BLaER1 treated with 17β-estradiol and CSF1 and Interleukin-3, amounts not matched to agents 10 nM and 100 nM (cell line): Measurements from ENCODE around the gene FIGNL2.

ENCODE experiments used
- H3K27ac ChIP-seq, 11 experiments: shearing (Covaris generic); formaldehyde crosslinking; 2 replicates each; pipeline ENCODE4 v1.8.1; 2022
- H3K27me3 ChIP-seq, 11 experiments: shearing (Covaris generic); formaldehyde crosslinking; 2 replicates each; pipeline ENCODE4 v1.8.1; 2022
- H3K36me3 ChIP-seq, 11 experiments: shearing (Covaris generic); formaldehyde crosslinking; 2 replicates each; pipeline ENCODE4 v1.8.1; 2022
- H3K4me1 ChIP-seq, 10 experiments: shearing (Covaris generic); formaldehyde crosslinking; 2 replicates each; pipeline ENCODE4 v1.8.1; 2022
- H3K4me2 ChIP-seq, 11 experiments: shearing (Covaris generic); formaldehyde crosslinking; 2 replicates each; pipeline ENCODE4 v1.8.1; 2022
- H3K4me3 ChIP-seq, 10 experiments: shearing (Covaris generic); formaldehyde crosslinking; 2 replicates each; pipeline ENCODE4 v1.8.1; 2022
- H3K9ac ChIP-seq, 11 experiments: shearing (Covaris generic); formaldehyde crosslinking; 2 replicates each; pipeline ENCODE4 v1.8.1; 2022
- H3K9me3 ChIP-seq, 11 experiments: shearing (Covaris generic); formaldehyde crosslinking; replicated peaks in 1 of 11; 2 replicates each; pipeline ENCODE4 v1.8.1; 2022
- H4K20me1 ChIP-seq, 11 experiments: shearing (Covaris generic); formaldehyde crosslinking; 2 replicates each; pipeline ENCODE4 v1.8.1; 2022
- Cebpa-rat ChIP-seq, 11 experiments: shearing (Covaris generic); IDR thresholded peaks; 2 replicates each; pipeline ENCODE4 v1.8.1; 2022

The FIGNL2 gene

DNA sequence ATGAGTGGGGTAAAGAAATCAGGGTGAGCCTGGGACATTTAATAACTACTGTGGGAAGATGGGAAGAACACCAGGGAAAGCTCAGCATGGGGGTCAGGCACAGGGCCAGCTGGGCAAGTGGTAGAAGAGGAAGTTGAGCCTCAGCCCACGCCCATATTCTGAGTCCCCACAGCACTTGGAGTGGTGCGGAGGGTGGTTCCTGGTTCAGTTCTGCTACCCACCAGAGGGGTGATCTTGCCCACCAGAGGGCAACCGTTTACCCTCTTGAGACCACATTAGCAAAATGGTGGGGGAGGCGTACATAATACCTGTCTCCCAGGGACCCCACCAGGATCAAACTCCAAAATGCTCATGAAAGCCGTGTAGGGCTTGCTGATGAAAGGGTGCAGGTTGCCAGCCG, 22.6 kb upstream of the FIGNL2 start:
- no peak for TF ChIP-seq Cebpa-rat (IDR thresholded peaks at IDR 0.05)
- no peaks in the 10 kb centered on the region for H3K9me3 ChIP-seq
- H3K9ac ChIP-seq: no peak overlapping the region
- H3K36me3 ChIP-seq: no peaks in the 10 kb centered on the region
- H3K27me3 ChIP-seq: peaks cover 14 to 34% (median 25%) of the 10 kb centered on the region in 11 experiments; a peak in 21 of 22 replicates
- H3K4me3 ChIP-seq: no peak overlapping the region
- peaks cover 36 to 66% (median 55%) of the 10 kb centered on the region in 10 experiments for H3K4me1 ChIP-seq
- peak overlapping the region in 3 of 11 experiments; percentile 7 to 14 (median 10); a peak in 3 of 22 replicates for H3K27ac ChIP-seq
- H3K4me2 ChIP-seq: peak overlapping the region; percentile 88 to 99 (median 96)
- H4K20me1 ChIP-seq: no peaks in the 10 kb centered on the region

DNA sequence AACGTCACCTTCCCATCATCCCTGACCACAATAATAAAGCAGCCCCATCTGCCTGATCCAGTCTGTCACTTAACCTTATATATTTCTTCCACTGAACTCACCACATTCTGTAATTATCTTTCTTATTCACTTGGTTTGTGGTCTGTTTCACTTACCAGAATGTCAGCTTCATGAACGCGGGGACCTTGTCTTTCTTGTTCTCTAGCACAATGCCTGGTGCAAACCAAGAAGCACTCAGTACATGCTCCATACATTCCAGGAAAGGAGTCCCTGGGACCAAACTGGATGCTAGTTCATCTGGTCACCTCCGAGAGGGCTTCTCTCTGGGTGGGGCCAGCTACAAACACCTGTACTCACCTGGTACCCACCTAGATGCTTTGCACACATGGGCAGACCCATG, 22.0 kb upstream of the FIGNL2 start:
- peaks cover 39 to 72% (median 61%) of the 10 kb centered on the region in 10 experiments for H3K4me1 ChIP-seq
- H3K27me3 ChIP-seq: peaks cover 16 to 38% (median 27%) of the 10 kb centered on the region in 11 experiments; a peak in 21 of 22 replicates
- no peaks in the 10 kb centered on the region for H3K36me3 ChIP-seq
- TF ChIP-seq Cebpa-rat (IDR thresholded peaks at IDR 0.05): no peak
- H3K4me2 ChIP-seq: peak overlapping the region; percentile 88 to 99 (median 96)
- H3K4me3 ChIP-seq: no peak overlapping the region
- no peaks in the 10 kb centered on the region for H3K9me3 ChIP-seq
- H3K27ac ChIP-seq: peak overlapping the region in 6 of 11 experiments; percentile 52 to 71 (median 66); a peak in 8 of 22 replicates
- H4K20me1 ChIP-seq: no peaks in the 10 kb centered on the region
- peak overlapping the region in 3 of 11 experiments; percentile 68 to 72 (median 71); a peak in 5 of 22 replicates for H3K9ac ChIP-seq

DNA sequence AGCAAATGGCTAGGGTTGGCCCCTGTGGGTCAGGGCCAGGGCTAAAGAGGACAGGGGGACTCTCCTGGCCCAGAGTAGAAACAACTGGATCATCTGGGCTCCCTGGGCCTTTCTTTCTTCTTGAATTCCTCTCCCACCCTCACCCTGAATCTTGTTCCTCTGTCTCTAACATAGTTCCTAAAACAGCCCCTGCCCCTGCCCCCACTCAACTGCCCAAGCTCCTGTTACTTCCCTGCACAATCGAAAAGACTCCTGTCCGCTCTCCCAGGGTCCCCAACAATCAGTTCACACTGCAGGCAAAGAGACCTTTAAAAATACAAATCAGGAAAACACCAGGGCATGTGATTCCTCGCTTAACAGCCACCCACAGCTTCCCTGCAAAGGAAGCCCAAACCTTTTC, 21.4 kb upstream of the FIGNL2 start:
- peaks cover 45 to 76% (median 67%) of the 10 kb centered on the region in 10 experiments for H3K4me1 ChIP-seq

DNA sequence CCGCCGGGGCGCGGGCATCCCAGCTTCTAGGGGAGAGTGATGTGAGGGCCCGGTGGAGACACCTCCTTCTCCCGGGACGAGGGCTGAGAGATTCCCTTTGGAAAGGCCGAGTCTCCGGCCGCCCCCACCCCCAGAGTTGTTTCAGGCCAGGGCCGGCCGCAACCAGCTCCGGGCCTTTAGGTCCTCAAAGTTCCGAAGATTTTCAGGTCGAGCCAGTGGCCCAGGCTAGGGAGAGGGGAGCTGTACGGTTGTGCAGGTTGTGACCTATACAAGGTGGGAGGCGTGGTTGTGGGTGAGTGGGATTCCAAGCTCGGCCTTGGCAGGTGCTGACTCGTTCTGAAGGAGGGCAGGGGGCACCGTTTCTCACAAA, 21.0 kb upstream of the FIGNL2 start:
- Histone ChIP-seq H3K27me3 (peaks cover 21 to 48% (median 36%) of the 10 kb centered on the region in 11 experiments), H4K20me1 (no peaks in the 10 kb centered on the region), H3K4me1 (peaks cover 49 to 81% (median 72%) of the 10 kb centered on the region in 10 experiments), H3K27ac (peak overlapping the region; percentile 34 to 71 (median 54); a peak in 18 of 22 replicates), H3K36me3 (no peaks in the 10 kb centered on the region), H3K9me3 (no peaks in the 10 kb centered on the region), H3K4me3 (peak overlapping the region; percentile 20 to 66 (median 51); a peak in 19 of 20 replicates), H3K4me2 (peak overlapping the region; percentile 88 to 99 (median 96)), H3K9ac (peak overlapping the region; percentile 45 to 74 (median 65); a peak in 21 of 22 replicates)
- TF ChIP-seq Cebpa-rat (IDR thresholded peaks at IDR 0.05): no peak

More for the DNA sequence above, 21.4 kb upstream of the FIGNL2 start:
- Histone ChIP-seq H3K9ac (peak overlapping the region; percentile 45 to 74 (median 65); a peak in 18 of 22 replicates), H3K27ac (peak overlapping the region; percentile 34 to 71 (median 54); a peak in 18 of 22 replicates), H4K20me1 (no peaks in the 10 kb centered on the region), H3K27me3 (peaks cover 17 to 44% (median 32%) of the 10 kb centered on the region in 11 experiments), H3K4me2 (peak overlapping the region; percentile 88 to 99 (median 96)), H3K36me3 (no peaks in the 10 kb centered on the region), H3K9me3 (no peaks in the 10 kb centered on the region), H3K4me3 (peak overlapping the region in 6 of 10 experiments; percentile 29 to 66 (median 52); a peak in 11 of 20 replicates)
- TF ChIP-seq Cebpa-rat (IDR thresholded peaks at IDR 0.05): no peak

DNA sequence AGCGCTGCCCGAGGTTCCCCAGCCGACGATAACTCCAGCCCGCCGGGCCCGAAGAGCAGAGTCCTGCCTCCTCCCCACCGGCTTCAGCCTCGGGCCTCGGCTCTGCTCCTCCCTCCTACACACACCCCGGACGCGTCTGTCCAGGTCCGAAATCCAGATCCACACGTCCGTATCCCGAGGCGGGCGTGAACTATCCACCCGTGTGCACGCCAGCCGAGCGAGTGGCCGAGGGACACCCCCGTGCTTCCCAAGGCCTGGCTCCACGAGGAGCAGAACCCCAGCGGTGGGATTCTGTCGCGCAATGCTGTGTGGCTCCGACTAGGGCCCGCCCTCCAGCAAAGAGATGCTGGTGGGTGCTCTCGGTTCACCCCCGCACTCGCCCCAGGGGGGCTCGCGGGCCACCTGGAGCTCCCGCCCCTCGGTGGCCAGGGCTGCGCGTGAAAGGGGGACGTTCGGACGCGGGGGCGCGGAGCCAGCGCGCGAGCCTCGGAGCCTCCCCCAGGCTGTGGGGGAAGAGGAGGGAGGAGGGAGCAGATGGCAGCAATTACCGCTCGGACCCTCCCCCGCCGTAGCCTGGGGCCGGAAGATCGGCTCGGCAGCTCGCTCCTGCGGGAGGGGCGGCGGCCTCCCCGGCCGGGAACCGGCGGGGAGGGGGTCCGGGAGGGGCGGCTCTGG, 20.4 kb upstream of the FIGNL2 start:
- Histone ChIP-seq H3K9ac (peak overlapping the region; percentile 45 to 74 (median 65); a peak in 20 of 22 replicates), H3K27me3 (peaks cover 26 to 53% (median 40%) of the 10 kb centered on the region in 11 experiments), H3K9me3 (no peaks in the 10 kb centered on the region), H3K4me1 (peaks cover 54 to 86% (median 77%) of the 10 kb centered on the region in 10 experiments), H4K20me1 (no peaks in the 10 kb centered on the region), H3K4me2 (peak overlapping the region; percentile 88 to 99 (median 96)), H3K27ac (peak overlapping the region; percentile 34 to 71 (median 54); a peak in 17 of 22 replicates), H3K36me3 (no peaks in the 10 kb centered on the region), H3K4me3 (peak overlapping the region; percentile 20 to 66 (median 51); a peak in 19 of 20 replicates)
- TF ChIP-seq Cebpa-rat (IDR thresholded peaks at IDR 0.05): no peak

DNA sequence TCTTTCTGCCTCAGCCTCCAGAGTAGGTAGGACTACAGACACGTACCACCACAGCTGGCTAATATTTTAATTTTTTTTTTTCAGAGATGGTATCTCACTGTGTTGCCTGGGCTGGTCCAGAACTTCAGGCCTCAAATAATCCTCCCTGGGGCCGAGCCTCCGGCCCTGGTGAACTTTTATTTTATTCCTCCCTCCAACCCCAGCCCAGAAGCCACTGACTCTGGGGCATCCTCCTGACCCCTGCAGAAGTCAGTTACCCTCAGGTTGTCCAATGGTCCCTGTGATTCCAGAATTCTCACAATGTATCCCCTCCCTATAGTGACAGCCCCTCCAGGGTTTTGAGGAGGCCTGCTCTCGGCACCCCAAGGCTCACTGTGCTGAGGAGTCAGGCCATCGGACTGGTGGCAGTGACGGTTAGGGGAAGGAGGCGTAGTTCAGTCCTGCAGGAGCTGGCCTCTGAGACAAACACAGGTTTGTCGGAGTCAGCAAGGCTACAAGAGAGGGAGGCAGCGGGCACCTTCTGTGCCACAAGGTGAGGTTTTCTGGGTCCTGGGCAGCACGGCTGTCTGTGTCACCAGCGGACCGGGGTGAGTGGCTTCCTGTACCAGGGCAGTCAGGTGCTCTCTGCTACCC, 19.4 kb upstream of the FIGNL2 start:
- TF ChIP-seq Cebpa-rat (IDR thresholded peaks at IDR 0.05): no peak
- H3K36me3 ChIP-seq: no peaks in the 10 kb centered on the region
- H3K27me3 ChIP-seq: peaks cover 27 to 55% (median 40%) of the 10 kb centered on the region in 11 experiments

DNA sequence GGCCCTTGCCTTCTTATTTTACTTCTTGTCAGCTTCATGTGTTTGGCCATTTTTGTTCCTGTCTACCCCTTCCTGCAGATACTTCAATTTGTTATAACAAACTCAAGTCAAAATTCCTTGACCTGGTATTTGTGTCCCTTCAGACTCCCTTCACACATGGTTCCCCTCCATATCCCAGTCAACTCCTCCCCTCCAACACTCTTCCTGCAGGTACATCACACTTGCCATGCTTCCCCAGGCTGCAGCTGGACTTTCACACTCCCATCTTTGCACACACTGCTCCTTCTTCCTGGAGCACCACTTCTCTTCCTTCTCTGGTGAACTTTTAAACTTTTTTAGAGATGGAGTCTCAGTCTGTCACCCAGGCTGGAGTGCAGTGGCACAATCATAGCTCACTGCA, 18.9 kb upstream of the FIGNL2 start:
- no peaks in the 10 kb centered on the region for H3K9me3 ChIP-seq
- no peak overlapping the region for H3K4me3 ChIP-seq
- H4K20me1 ChIP-seq: no peaks in the 10 kb centered on the region
- H3K36me3 ChIP-seq: no peaks in the 10 kb centered on the region
- H3K4me2 ChIP-seq: peak overlapping the region in 9 of 11 experiments; percentile 9 to 99 (median 96); a peak in 12 of 22 replicates
- H3K9ac ChIP-seq: no peak overlapping the region
- H3K27ac ChIP-seq: no peak overlapping the region
- H3K4me1 ChIP-seq: peaks cover 70 to 100% (median 92%) of the 10 kb centered on the region in 10 experiments
- no peak for TF ChIP-seq Cebpa-rat (IDR thresholded peaks at IDR 0.05)
- peaks cover 27 to 55% (median 40%) of the 10 kb centered on the region in 11 experiments for H3K27me3 ChIP-seq

More for the DNA sequence above, 19.4 kb upstream of the FIGNL2 start:
- H3K9me3 ChIP-seq: no peaks in the 10 kb centered on the region
- peak overlapping the region in 2 of 11 experiments; percentile 11 to 71; a peak in 2 of 22 replicates for H3K9ac ChIP-seq
- H4K20me1 ChIP-seq: no peaks in the 10 kb centered on the region
- H3K27ac ChIP-seq: no peak overlapping the region
- peaks cover 65 to 96% (median 87%) of the 10 kb centered on the region in 10 experiments for H3K4me1 ChIP-seq
- H3K4me2 ChIP-seq: peak overlapping the region; percentile 88 to 99 (median 96); a peak in 21 of 22 replicates
- H3K4me3 ChIP-seq: no peak overlapping the region

DNA sequence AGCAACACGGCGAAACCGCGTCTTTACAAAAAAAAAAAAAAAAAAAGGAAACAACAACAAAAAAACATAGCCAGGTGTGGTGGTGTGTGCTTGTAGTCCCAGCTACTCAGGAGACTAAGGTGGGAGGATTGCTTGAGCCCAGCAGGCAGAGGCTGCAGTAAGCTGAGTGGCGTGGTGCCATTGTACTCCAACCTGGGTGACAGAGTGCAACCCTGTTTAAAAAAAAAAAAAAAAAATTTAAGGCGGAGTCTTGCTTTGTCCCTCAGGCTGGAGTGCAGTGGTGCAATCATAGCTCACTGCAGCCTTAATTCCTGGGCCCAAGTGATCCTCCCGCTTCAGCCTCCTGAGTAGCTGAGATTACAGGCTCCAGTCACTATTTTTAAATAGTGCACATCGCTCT, 18.2 kb upstream of the FIGNL2 start:
- H3K4me2 ChIP-seq: peak overlapping the region in 7 of 11 experiments; percentile 9 to 99 (median 96); a peak in 7 of 22 replicates
- H3K9ac ChIP-seq: no peak overlapping the region
- H3K27me3 ChIP-seq: peaks cover 27 to 55% (median 42%) of the 10 kb centered on the region in 11 experiments
- TF ChIP-seq Cebpa-rat (IDR thresholded peaks at IDR 0.05): no peak
- no peak overlapping the region for H3K4me3 ChIP-seq
- H3K27ac ChIP-seq: no peak overlapping the region
- no peaks in the 10 kb centered on the region for H3K9me3 ChIP-seq
- H4K20me1 ChIP-seq: no peaks in the 10 kb centered on the region
- H3K36me3 ChIP-seq: no peaks in the 10 kb centered on the region
- H3K4me1 ChIP-seq: peaks cover 71 to 95% (median 90%) of the 10 kb centered on the region in 10 experiments

DNA sequence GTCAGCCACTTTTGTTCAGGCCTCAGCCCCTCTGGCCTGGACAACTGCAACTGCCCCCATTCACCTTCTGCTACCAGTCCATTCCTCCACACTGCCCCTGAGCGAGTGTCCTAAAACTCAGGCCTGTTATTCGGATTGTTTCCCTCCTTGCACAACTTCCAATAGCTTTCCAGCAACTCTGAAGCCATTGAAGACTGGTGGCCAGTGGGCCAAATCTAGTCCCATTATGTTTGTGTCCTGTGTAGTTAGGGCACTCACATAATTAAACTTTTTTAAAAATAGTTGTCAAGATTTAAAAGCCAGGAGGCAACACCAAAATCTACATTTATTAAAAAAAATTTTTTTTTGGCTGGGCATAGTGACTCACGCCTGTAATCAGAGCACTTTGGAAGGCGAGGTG, 17.8 kb upstream of the FIGNL2 start:
- no peaks in the 10 kb centered on the region for H3K9me3 ChIP-seq
- peaks cover 68 to 91% (median 86%) of the 10 kb centered on the region in 10 experiments for H3K4me1 ChIP-seq
- TF ChIP-seq Cebpa-rat (IDR thresholded peaks at IDR 0.05): no peak
- H4K20me1 ChIP-seq: no peaks in the 10 kb centered on the region; a peak in 1 of 22 replicates
- no peak overlapping the region for H3K4me3 ChIP-seq
- no peaks in the 10 kb centered on the region for H3K36me3 ChIP-seq
- H3K27ac ChIP-seq: no peak overlapping the region
- peak overlapping the region in 8 of 11 experiments; percentile 3 to 99 (median 98); a peak in 10 of 22 replicates for H3K4me2 ChIP-seq
- H3K27me3 ChIP-seq: peaks cover 27 to 55% (median 42%) of the 10 kb centered on the region in 11 experiments
- H3K9ac ChIP-seq: no peak overlapping the region
